Measurements from ENCODE around the gene OR2L3.
"Not testable (repeated sequence)": the region's sequence is repeated elsewhere in the genome, so short reads cannot be mapped to it uniquely, and the experiment has no call there.

OR2L3 gene, protein sequence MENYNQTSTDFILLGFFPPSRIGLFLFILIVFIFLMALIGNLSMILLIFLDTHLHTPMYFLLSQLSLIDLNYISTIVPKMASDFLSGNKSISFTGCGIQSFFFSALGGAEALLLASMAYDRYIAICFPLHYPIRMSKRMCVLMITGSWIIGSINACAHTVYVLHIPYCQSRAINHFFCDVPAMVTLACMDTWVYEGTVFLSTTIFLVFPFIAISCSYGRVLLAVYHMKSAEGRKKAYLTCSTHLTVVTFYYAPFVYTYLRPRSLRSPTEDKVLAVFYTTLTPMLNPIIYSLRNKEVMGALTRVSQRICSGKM

DNA sequence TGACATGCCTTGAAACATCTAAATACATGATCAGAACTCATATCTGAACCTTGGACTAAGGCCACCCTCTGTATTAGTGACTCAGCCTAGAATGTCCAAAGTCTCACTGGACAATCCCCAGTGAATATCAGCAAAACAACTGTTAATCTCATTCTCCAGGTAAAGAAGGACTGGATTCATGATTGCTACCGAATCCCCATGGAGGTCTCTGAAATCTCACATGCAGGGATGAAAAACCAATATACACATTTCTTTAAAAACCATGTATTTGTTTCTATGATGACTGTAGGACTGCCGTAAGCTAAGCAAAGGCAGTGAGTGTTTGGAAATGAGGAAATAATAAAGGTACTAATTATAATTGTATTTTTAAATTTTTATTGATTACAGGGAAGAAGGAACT is at the start of gene OR2L3:
Gene OR2L3 (plus strand): TSS at position 301 of the 400 bp plus-strand sequence. CDS start 13,846 bp downstream, outside the sequence.
- no peak for DNase-seq

DNA sequence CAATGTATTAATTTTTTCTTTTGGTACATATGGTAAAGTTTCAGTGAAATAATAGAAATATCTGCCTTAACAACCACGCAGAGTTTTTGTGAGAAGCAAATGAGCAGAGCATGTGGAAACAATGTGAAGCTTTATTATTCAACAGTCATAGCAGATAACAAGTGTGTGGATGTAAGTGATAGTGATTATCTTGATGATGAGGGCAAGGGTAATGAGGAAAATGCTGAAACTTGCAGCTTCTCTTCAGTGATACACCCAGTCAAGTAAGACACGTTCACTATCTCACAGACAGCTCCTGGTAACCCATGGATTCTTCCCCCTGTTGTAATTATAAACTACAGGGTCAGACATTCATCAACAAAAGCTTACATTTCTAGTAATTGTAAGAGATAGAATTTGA is 47.8 kb upstream of the OR2L3 start:
- DNase-seq: no peak

DNA sequence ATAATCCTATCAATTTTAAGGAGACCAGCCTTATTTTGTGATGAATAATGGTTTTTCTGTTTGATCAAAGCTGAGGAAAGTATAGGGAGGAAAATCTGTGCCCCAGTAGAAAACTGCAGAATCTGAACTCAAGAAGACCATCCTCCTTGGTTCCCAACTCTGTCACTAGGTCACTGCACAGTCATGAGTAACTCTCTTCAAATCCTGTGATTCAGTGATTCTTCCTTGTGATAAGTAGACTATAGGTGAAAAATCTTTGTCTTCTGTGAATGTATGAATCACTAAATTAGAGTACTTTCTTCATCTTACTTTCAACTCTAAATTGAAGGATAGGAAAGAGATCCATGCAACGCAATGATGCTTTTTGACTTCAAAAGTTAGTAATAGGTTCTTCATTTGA is 46.5 kb upstream of the OR2L3 start:
- DNase-seq: no peak

DNA sequence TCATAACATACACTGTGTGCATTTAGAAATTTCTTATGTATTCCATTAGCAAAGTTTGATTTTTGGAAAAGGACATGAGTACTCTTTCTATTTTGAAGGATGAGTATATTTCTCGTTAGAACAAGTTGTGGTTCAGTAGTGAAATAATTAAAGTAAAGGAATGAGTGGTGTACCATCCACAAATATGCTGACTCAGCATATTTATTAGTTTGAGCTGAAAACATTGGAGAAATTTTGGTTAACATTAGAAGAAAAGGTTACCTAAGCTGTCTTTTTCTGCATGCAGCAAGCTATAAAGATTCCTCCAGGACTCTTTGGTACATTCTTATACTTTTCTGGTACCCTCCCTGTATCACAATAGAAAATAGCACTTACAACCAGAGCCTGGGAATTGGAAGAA is 38.9 kb upstream of the OR2L3 start:
- DNase-seq: no peak

DNA sequence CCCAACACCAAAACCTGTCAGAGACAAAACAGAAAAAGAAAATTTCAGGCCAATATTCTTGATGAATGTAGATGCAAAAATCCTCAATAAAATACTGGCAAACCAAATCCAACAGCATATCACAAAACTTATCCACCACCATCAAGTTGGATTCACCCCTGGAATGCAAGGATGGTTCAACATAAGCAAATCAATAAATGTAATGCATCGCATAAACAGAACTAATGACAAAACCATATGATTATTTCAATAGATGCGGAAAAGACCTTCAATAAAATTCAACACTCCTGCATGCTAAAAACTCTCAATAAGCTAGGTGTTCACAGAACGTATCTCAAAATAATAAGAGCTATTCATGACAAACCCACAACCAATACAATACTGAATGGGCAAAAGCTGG is 37.0 kb upstream of the OR2L3 start:
- no peak for DNase-seq

DNA sequence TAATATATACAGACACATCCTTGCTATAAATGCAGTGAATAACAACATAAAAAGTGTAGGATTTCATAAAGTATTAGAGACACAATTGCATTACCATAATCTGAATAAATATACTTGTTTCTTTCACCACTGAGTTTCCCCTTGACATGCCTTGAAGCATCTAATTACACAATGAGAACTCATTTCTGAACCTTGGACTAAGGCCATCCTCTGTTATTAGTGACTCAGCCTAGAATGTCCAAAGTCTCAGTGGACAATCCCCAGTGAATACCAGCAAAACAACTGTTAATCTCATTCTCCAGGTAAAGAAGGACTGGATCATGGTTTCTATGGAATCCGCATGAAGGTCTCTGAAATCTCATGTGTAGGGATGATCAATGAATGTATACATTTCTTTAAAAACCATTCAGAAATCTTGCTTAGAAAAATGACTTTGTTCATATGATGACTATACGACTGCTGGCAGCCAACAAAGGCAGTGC is 33.4 kb upstream of the OR2L3 start, which contains the start of gene OR2L5:
Gene OR2L5 (plus strand): TSS at position 432 of the 482 bp plus-strand sequence. CDS start 8,288 bp downstream, outside the sequence.
- DNase-seq: no peak

DNA sequence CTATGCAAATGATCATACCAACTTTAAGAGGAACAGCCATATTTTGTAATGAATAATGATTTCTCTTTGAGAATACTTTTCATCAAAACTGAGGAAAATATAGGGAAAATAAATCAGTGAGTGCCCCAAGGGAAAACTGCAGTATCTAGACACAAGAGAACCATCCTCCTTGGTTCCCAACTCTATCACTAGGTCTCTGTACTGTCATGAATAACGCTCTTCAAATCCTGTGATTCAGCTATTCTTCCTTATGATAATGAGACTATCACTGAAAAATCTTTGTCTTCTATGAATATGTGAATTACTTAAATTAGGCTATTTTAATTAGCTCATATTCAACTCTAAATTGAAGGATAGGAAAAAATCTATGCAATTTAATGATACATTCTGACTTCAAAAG is 30.8 kb upstream of the OR2L3 start:
- no peak for DNase-seq

DNA sequence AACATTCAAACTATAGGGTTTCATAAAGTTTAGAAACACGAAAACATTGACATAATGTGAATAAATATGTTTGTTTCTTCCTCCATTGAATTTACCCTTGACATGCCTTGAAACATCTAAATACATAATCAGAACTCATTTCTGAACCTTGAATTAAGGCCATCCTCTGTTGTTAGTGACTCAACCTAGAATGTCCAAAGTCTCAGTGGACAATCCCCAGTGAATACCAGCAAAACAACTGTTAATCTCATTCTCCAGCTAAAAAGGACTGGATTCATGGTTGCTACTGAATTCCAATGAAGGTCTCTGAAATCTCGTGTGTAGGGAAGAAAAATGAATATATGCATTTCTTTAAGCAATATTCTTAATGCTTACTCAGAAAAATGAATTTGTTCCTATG is 16.9 kb upstream of the OR2L3 start, which contains the start of gene OR2L2:
Gene OR2L2 (plus strand): TSS at position 301 of the 400 bp plus-strand sequence. CDS start 8,198 bp downstream, outside the sequence.
- no peak for DNase-seq

DNA sequence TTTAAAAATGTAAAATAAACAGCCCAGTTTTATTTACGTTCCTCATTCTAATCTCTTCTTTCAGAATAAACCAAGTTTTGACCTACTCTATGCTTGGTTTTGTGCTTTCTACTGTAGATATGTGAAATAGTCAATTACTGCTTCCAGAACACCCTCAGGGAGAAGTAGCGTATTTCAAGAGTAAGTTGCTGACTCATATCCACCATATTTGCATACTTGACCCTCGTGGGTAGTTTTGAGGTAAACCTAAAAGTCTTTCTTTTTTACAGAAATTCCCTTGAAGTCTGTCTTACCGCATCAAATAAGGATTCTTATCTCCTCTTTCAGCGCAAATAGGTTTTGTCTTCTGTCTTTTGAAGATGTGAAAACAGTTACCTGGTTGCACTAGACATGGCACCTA is 1.4 kb upstream of the OR2L3 start:
- no peak for DNase-seq

DNA sequence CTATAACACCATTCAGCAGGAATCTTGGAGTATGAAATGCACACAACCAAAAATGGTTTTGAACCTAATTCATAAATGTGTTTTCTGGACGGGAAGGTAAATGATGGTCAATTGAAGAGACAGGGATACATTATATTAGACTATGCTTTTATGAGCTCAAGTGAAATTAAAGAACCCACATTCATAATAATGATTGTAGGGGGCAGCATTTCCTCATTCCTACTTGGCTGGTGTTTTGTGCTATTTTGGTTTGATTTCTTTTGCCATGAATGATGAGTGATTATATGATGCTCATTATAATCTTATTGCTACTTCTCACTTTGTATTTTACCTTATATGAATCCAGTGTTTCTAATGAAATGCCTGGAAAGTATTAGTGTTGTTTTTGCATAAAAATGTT is 372 bp downstream of the OR2L3 start:
- DNase-seq: no peak

DNA sequence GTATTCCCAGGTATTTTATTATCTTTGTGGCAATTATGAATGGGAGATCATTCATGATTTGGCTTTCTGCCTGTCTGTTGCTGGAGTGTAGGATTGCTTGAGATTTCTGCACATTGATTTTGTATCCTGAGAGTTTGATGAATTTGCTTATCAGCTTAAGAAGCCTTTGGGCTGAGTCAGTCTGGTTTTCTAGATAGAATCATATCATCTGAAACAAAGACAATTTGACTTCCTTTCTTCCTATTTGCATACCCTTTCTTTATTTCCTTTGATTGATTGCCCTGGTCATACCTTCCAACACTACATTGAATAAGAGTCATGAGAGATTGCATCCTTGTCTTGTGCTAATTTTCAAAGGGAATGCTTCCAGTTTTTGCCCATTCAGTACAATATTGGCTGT is 8.0 kb downstream of the OR2L3 start:
- no peak for DNase-seq

DNA sequence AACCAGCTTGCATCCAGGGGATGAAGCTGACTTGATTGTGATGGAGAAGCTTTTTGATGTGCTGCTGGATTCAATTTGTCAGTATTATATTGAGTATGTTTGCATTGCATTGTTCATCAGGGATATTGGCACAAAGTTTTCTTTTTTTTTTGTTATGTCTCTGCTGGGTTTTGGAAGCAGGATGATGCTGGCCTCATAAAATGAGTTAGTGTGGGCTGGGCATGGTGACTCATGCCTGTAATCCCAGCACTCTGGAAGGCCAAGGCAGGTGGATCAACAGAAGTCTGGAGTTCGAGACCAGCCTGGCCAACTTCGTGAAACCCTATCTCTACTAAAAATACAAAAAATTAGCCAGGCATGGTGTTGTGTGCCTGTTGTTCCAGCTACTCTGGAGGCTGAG is 8.6 kb downstream of the OR2L3 start:
- no peak for DNase-seq

DNA sequence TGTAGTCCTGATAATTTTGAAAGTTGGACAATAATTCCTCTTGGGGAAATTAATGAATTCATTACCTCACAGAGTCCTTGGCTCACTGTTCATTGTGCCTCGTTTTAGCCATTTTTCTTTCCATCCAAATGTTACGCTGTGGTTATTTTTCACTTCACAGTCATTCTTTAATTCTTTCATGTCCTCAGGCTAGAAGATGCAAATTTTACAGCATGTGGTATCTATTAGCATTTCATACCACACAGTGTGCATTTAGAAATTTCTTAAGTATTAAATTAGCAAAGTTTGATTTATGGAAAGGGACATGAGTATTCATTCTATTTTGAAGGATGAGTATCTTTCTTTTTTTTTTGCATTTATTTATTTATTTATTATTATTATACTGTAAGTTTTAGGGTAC is 18.4 kb downstream of the OR2L3 start:
- no peak for DNase-seq

DNA sequence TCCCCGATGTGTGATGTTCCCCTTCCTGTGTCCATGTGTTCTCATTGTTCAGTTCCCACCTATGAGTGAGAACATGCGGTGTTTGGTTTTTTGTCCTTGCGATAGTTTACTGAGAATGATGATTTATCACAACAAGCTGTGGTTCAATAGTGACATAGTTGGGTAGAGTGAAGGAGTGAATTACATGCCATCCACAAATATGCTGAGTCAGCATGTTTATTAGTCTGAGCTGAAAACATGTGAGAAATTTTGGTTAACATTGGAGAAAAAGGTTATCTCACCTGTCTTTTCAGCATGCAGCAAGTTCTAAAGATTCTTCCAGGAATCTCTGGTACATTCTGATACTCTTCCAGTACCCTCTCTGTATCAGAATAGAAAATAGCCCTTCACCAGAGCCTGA is 19.0 kb downstream of the OR2L3 start:
- no peak for DNase-seq

DNA sequence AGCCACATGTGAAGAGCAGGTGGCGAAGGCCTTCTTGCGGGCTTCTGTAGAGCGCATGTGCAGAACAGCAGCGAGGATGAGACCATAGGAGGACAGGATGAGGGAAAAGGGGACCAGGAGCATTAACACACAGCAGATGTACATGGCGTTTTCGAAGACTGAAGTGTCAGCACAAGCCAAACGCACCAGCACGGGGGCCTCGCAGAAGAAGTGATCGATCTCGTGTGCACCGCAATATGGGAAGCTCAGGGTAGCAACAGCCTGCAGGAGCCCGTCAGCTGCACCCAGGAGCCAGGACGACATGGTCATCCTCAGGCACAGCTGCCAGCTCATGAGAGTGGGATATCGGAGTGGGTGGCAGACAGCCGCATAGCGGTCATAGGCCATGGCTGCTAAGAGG is 37.2 kb downstream of the OR2L3 start:
- DNase-seq: not testable (repeated sequence)

DNA sequence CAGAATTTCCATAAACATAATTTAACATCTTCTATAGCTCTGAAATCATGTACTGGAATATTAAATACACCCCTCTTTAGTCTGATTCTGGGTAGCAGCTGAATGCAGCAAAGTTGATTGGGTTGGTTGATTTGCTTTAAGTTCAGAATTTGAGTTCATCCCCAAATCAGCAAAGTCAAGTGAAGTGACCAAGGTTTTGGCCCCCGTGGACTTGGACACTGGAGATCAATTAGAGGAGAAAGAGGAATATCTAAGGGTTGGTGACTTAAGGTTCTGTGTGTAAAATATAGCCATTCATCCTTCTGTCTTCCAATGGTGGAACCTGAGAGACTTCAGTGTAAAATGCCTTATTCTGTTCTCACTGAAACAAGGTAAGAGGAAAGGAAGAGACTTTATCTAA is 48.2 kb downstream of the OR2L3 start, which contains the start of gene OR2L13:
Gene OR2L13 (plus strand): TSS at position 301 of the 400 bp plus-strand sequence. CDS start 4,192 bp downstream, outside the sequence.
- DNase-seq: no peak

DNA sequence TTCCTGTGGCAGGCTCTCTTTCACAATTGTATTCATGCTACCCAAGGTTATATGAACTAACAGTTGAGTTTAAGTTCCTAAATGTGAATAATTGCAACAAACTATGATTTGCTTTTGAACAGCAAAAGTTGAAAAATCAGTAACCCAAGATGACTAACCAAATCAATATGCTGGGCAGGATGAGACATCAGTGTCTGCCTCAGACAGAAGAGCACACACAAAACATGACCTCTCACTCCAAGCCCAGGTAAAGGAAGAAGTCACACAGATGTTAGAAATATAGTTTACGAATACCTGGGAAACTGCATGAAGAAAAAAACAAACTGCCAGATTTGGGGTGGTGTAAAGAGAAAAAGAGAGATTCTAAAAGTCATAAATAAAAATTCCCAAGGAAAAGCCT is 51.9 kb downstream of the OR2L3 start:
- DNase-seq: no peak

DNA sequence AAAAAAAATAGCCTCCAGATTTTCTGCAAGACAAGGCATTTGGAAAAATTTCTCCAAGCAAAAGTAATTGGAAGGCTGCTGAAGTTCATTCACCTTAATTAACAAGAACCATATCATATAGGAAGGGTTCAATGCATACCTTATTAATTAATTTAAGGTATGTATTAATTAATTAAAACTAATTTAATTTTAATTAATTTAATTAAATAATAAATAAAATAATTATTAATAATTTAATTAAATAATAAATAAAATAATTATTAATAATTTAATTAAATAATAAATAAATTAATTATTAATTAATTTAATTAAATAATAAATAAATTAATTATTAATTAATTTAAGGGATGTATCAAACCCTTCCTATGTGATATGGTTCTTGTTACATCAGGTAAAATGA is 56.2 kb downstream of the OR2L3 start:
- DNase-seq: no peak

DNA sequence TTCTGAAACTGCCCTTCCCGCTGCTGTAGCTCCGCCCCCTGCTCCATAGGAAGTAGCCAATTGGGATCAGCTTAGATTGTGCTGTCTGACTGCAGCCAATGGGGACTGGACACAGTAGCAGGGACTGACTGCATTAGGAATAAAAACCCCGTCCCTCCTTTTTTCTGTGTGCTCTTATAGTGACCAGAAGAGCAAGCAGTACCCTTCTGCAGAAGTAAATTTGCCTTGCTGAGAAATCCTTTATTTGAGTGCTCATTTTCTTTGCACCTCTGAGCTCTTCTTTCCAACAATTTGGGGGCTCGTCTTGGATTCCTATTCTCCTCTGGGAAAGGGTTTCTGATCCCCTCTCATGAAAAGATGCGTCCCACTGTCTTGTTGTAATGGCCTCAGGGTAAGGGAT is 64.5 kb downstream of the OR2L3 start:
- no peak for DNase-seq
